OCI-LY1 (cell line): Measurements from ENCODE around the gene SAG.

Experiments used
- H2AFZ ChIP-seq: fragments of 200-600 bp; sonication (generic), shearing (Covaris generic); 2 replicates; pipeline ENCODE4 v1.6.0; 2014; ENCODE audit warnings: antibody characterized with exemption, mild to moderate bottlenecking, low read length
- H3F3A ChIP-seq: fragments of 200-600 bp; sonication (generic), shearing (Covaris generic); 2 replicates; pipeline ENCODE4 v1.6.0; 2014; ENCODE audit warnings: mild to moderate bottlenecking, antibody characterized with exemption, low read length, moderate library complexity; ENCODE audit not compliant: insufficient read depth
- H3K27ac ChIP-seq: fragments of 200-600 bp; sonication (generic); 2 replicates; pipeline ENCODE4 v1.5.1; 2014; ENCODE audit warnings: low read length, mixed run types, mild to moderate bottlenecking, low read depth; ENCODE audit not compliant: poor library complexity, severe bottlenecking
- H3K27me3 ChIP-seq: fragments of 200-600 bp; sonication (generic); 2 replicates; pipeline ENCODE4 v1.6.0; 2014; ENCODE audit warnings: antibody characterized with exemption, mild to moderate bottlenecking, low read length, moderate library complexity; ENCODE audit not compliant: insufficient read depth
- H3K36me3 ChIP-seq: fragments of 200-600 bp; sonication (generic); 2 replicates; pipeline ENCODE4 v1.6.1; 2014; ENCODE audit warnings: mild to moderate bottlenecking, antibody characterized with exemption, low read length, moderate library complexity, mixed read lengths; ENCODE audit not compliant: insufficient read depth
- H3K4me1 ChIP-seq: fragments of 200-600 bp; sonication (generic); 2 replicates; pipeline ENCODE4 v1.5.1; 2014; ENCODE audit warnings: mild to moderate bottlenecking, low read length, moderate library complexity; ENCODE audit not compliant: insufficient read depth, severe bottlenecking
- H3K4me2 ChIP-seq: fragments of 200-600 bp; sonication (generic), shearing (Covaris generic); 2 replicates; pipeline ENCODE4 v1.6.1; 2014; ENCODE audit warnings: low read length
- H3K4me3 ChIP-seq: fragments of 200-600 bp; sonication (generic); 2 replicates; pipeline ENCODE4 v1.5.1; 2014; ENCODE audit warnings: low read length, low read depth, mild to moderate bottlenecking, mixed read lengths; ENCODE audit not compliant: poor library complexity, severe bottlenecking
- H3K79me2 ChIP-seq: fragments of 200-600 bp; shearing (Covaris generic); 2 replicates; pipeline ENCODE4 v1.6.1; 2016; ENCODE audit warnings: mixed run types, low read length, mixed read lengths; ENCODE audit not compliant: insufficient read depth
- H3K9ac ChIP-seq: fragments of 200-600 bp; sonication (generic), shearing (Covaris generic); 2 replicates; pipeline ENCODE4 v1.6.1; 2014; ENCODE audit warnings: mild to moderate bottlenecking, low read length, mixed read lengths
- H3K9me2 ChIP-seq: fragments of 200-600 bp; sonication (generic), shearing (Covaris generic); 2 replicates; pipeline ENCODE4 v1.6.1; 2014; ENCODE audit warnings: low read depth, mild to moderate bottlenecking, low read length, mixed read lengths
- H3K9me3 ChIP-seq: fragments of 200-600 bp; shearing (Covaris generic); 2 replicates; pipeline ENCODE4 v1.6.1; 2014; ENCODE audit warnings: low read length, mixed read lengths
- H4K20me1 ChIP-seq: fragments of 200-600 bp; sonication (generic), shearing (Covaris generic); 2 replicates; pipeline ENCODE4 v1.6.0; 2016; ENCODE audit warnings: mild to moderate bottlenecking, low read length; ENCODE audit not compliant: insufficient read depth
- CTCF ChIP-seq: fragments of 200-600 bp; sonication (generic), shearing (Covaris generic); IDR thresholded peaks from 2 replicates; pipeline ENCODE4 v1.5.1; 2017; ENCODE audit warnings: mild to moderate bottlenecking, antibody characterized with exemption, low read length, moderate library complexity, mixed read lengths
- EZH2 ChIP-seq: fragments of 200-600 bp; sonication (generic), shearing (Covaris generic); IDR thresholded peaks from 2 replicates; pipeline ENCODE4 v1.8.0; 2017; ENCODE audit warnings: borderline replicate concordance, mixed run types, mild to moderate bottlenecking, antibody characterized with exemption, low read length, moderate library complexity, mixed read lengths

The SAG gene

GRCh38 chr2:233386382-233387041 is 78.9 kb downstream of the SAG start:
- TF ChIP-seq EZH2 (no peak), CTCF (no peak)
- no peak overlapping the region for H3K27ac ChIP-seq
- H3K9ac ChIP-seq: no peak overlapping the region
- H3K4me2 ChIP-seq: no peak overlapping the region
- H3K27me3 ChIP-seq: peaks cover 5% of the 10 kb centered on the region; the same call in 1 of the 2 replicates
- no peak overlapping the region for H2AFZ ChIP-seq
- H4K20me1 ChIP-seq: no peaks in the 10 kb centered on the region; the same call in 1 of the 2 replicates
- H3K9me3 ChIP-seq: no peaks in the 10 kb centered on the region
- no peak overlapping the region for H3K4me3 ChIP-seq
- H3K79me2 ChIP-seq: no peaks in the 10 kb centered on the region
- H3K4me1 ChIP-seq: peaks cover 23% of the 10 kb centered on the region
- peaks cover 11% of the 10 kb centered on the region for H3K36me3 ChIP-seq
- H3K9me2 ChIP-seq: no peaks in the 10 kb centered on the region
- H3F3A ChIP-seq: no peaks in the 10 kb centered on the region

GRCh38 chr2:233387225-233387624 is 79.6 kb downstream of the SAG start:
- no peak overlapping the region for H2AFZ ChIP-seq

GRCh38 chr2:233387667-233388528 is 80.3 kb downstream of the SAG start:
- no peak for TF ChIP-seq EZH2
- TF ChIP-seq CTCF: no peak
- Histone ChIP-seq H3K4me1 (peaks cover 23% of the 10 kb centered on the region), H3K4me2 (peak overlapping the region; percentile 6; the same call in 1 of the 2 replicates), H3K79me2 (no peaks in the 10 kb centered on the region), H4K20me1 (no peaks in the 10 kb centered on the region; the same call in 1 of the 2 replicates), H3K4me3 (no peak overlapping the region), H3K27ac (no peak overlapping the region), H2AFZ (no peak overlapping the region), H3K9me3 (no peaks in the 10 kb centered on the region), H3F3A (no peaks in the 10 kb centered on the region), H3K9me2 (no peaks in the 10 kb centered on the region), H3K36me3 (peaks cover 11% of the 10 kb centered on the region), H3K9ac (no peak overlapping the region), H3K27me3 (peaks cover 5% of the 10 kb centered on the region; the same call in 1 of the 2 replicates)

More at GRCh38 chr2:233387225-233387624, 79.6 kb downstream of the SAG start:
- H3F3A ChIP-seq: no peaks in the 10 kb centered on the region
- H4K20me1 ChIP-seq: no peaks in the 10 kb centered on the region; the same call in 1 of the 2 replicates
- H3K4me1 ChIP-seq: peaks cover 23% of the 10 kb centered on the region
- no peak overlapping the region for H3K27ac ChIP-seq
- H3K79me2 ChIP-seq: no peaks in the 10 kb centered on the region
- H3K9me3 ChIP-seq: no peaks in the 10 kb centered on the region
- no peak overlapping the region for H3K4me2 ChIP-seq
- no peaks in the 10 kb centered on the region for H3K9me2 ChIP-seq
- peaks cover 11% of the 10 kb centered on the region for H3K36me3 ChIP-seq
- TF ChIP-seq CTCF (no peak), EZH2 (no peak)
- no peak overlapping the region for H3K4me3 ChIP-seq
- peaks cover 5% of the 10 kb centered on the region; the same call in 1 of the 2 replicates for H3K27me3 ChIP-seq
- H3K9ac ChIP-seq: no peak overlapping the region
